ENCODE data around the gene NOM1.
A peak's percentile ranks its signal among the peaks of the same experiment; 100 is the strongest.

The NOM1 gene

GRCh38 chr7:156969972-156970420 is 20.5 kb downstream of the NOM1 start:
- Histone ChIP-seq H4K20me1 (ENCODE audit: insufficient read depth, low read length) (no peaks in the 10 kb centered on the region), H3K9me3 (replicated peaks; ENCODE audit: insufficient read depth, low read length) (no peaks in the 10 kb centered on the region), H3K4me2 (ENCODE audit: low read depth, low read length) (no peak overlapping the region), H3K79me2 (ENCODE audit: low read length) (no peaks in the 10 kb centered on the region), H3K9ac (ENCODE audit: low read length) (no peak overlapping the region), H3K4me1 (ENCODE audit: low read length) (no peaks in the 10 kb centered on the region), H3K36me3 (replicated peaks; ENCODE audit: insufficient read depth, low read length) (peaks cover 11% of the 10 kb centered on the region), H3F3A (ENCODE audit: insufficient read depth, low read length) (no peaks in the 10 kb centered on the region), H3K27ac (ENCODE audit: low read length) (no peak overlapping the region), H3K9me2 (replicated peaks; ENCODE audit: insufficient read depth, low read length) (no peaks in the 10 kb centered on the region), H2AFZ (ENCODE audit: low read length) (no peak overlapping the region), H3K4me3 (ENCODE audit: low read length) (no peak overlapping the region), H3K27me3 (replicated peaks; ENCODE audit: insufficient read depth, low read length) (no peaks in the 10 kb centered on the region)
- DNase-seq: peak; percentile 37
- TF ChIP-seq EZH2phosphoT487 (IDR thresholded peaks at IDR 0.05; ENCODE audit: low read length): no peak
- peak; percentile 33 for TF ChIP-seq CTCF (IDR thresholded peaks at IDR 0.05; ENCODE audit: low read length)
- TF ChIP-seq EZH2 (optimal IDR thresholded peaks at IDR 0.05; ENCODE audit: low read depth, low read length): no peak

- no peaks in the 10 kb centered on the region for H3K4me1 ChIP-seq (ENCODE audit: low read length)
- no peak for TF ChIP-seq EZH2phosphoT487 (IDR thresholded peaks at IDR 0.05; ENCODE audit: low read length)
- TF ChIP-seq CTCF (IDR thresholded peaks at IDR 0.05; ENCODE audit: low read length): no peak
- no peak for TF ChIP-seq EZH2 (optimal IDR thresholded peaks at IDR 0.05; ENCODE audit: low read depth, low read length)
- DNase-seq: no peak
- H4K20me1 ChIP-seq (ENCODE audit: insufficient read depth, low read length): no peaks in the 10 kb centered on the region
- no peaks in the 10 kb centered on the region for H3F3A ChIP-seq (ENCODE audit: insufficient read depth, low read length)
- no peak overlapping the region for H3K4me2 ChIP-seq (ENCODE audit: low read depth, low read length)
- H3K9ac ChIP-seq (ENCODE audit: low read length): no peak overlapping the region
- no peaks in the 10 kb centered on the region for H3K9me2 ChIP-seq (replicated peaks; ENCODE audit: insufficient read depth, low read length)
- no peaks in the 10 kb centered on the region; the same call in 1 of the 2 replicates for H3K36me3 ChIP-seq (replicated peaks; ENCODE audit: insufficient read depth, low read length)
- no peak overlapping the region for H3K4me3 ChIP-seq (ENCODE audit: low read length)
- H2AFZ ChIP-seq (ENCODE audit: low read length): no peak overlapping the region
- no peak overlapping the region for H3K27ac ChIP-seq (ENCODE audit: low read length)
- H3K79me2 ChIP-seq (ENCODE audit: low read length): no peaks in the 10 kb centered on the region
- no peaks in the 10 kb centered on the region for H3K27me3 ChIP-seq (replicated peaks; ENCODE audit: insufficient read depth, low read length)
- no peaks in the 10 kb centered on the region for H3K9me3 ChIP-seq (replicated peaks; ENCODE audit: insufficient read depth, low read length)
These were observed 26.1 kb downstream of the NOM1 start for GRCh38 chr7:156975620-156976019.

DNA sequence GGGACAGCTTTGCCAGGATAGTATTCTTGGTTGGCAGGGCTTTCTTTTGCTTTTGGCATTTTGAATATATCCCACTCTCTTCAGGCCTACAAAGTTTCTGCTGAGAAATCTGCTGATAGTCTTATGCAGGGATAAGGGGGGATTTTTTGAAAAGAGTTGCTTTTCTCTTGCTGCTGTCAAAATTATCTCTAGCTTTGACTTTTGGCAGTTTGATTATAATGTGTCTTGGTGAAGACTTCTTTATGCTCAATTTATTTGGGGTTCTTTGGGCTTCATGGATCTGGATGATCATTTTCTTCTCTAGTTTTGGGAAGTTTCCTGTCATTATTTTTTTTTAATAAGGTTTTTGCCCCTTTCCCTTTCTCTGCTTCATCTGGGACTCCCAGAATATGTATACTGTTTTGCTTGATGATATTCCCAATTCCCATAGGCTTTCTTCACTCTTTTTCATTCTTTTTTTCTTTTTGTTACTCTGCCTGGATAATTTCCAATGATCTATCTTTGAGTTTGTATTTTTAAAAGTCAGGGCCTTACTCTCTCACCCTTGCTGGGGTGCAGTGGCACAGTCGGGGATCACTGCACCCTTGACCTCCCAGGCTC is 29.6 kb downstream of the NOM1 start:
- Histone ChIP-seq H3K9ac (ENCODE audit: low read length) (no peak overlapping the region), H3K9me3 (replicated peaks; ENCODE audit: insufficient read depth, low read length) (no peaks in the 10 kb centered on the region), H3K79me2 (ENCODE audit: low read length) (no peaks in the 10 kb centered on the region), H3K36me3 (replicated peaks; ENCODE audit: insufficient read depth, low read length) (no peaks in the 10 kb centered on the region; the same call in 1 of the 2 replicates), H3K27me3 (replicated peaks; ENCODE audit: insufficient read depth, low read length) (no peaks in the 10 kb centered on the region), H3K4me1 (ENCODE audit: low read length) (no peaks in the 10 kb centered on the region), H2AFZ (ENCODE audit: low read length) (no peak overlapping the region), H4K20me1 (ENCODE audit: insufficient read depth, low read length) (no peaks in the 10 kb centered on the region), H3F3A (ENCODE audit: insufficient read depth, low read length) (no peaks in the 10 kb centered on the region), H3K4me3 (ENCODE audit: low read length) (no peak overlapping the region), H3K27ac (ENCODE audit: low read length) (no peak overlapping the region), H3K4me2 (ENCODE audit: low read depth, low read length) (no peak overlapping the region), H3K9me2 (replicated peaks; ENCODE audit: insufficient read depth, low read length) (no peaks in the 10 kb centered on the region)
- no peak for TF ChIP-seq EZH2phosphoT487 (IDR thresholded peaks at IDR 0.05; ENCODE audit: low read length)
- TF ChIP-seq EZH2 (optimal IDR thresholded peaks at IDR 0.05; ENCODE audit: low read depth, low read length): no peak
- TF ChIP-seq CTCF (IDR thresholded peaks at IDR 0.05; ENCODE audit: low read length): no peak
- DNase-seq: no peak
